ENCODE measurements around the gene PACRG.

GRCh38 chr6:163077134-163077533, 349.4 kb downstream of the PACRG start:
- no peak for TF ChIP-seq POLR2A (IDR thresholded peaks at IDR 0.05; ENCODE audit: low read length)
- no peak for TF ChIP-seq GATA1 (IDR thresholded peaks at IDR 0.05; ENCODE audit: low read depth, low read length)
